SK-N-SH (cell line): ENCODE measurements around the gene SLC28A3. TPM values are rescaled to one million over a fixed set of nuclear protein-coding genes. Genes with fewer than 3 reads are reported as not detected.

ENCODE experiments used
- CTCF ChIA-PET: fragments of 300-600, 350-600 bp; formaldehyde crosslinking; extraction: SDS; loops from one replicate; lab custom pipeline; 2021; lab: Yijun Ruan, JAX
- POLR2A ChIA-PET: fragments of 350-600 bp; sonication (Branson Sonifier 250); formaldehyde crosslinking; extraction: SDS; loops from one replicate; lab custom pipeline; 2020; ENCODE audit warnings: antibody characterized with exemption, inconsistent platforms; lab: Yijun Ruan, JAX
- DNase-seq: peaks from one replicate; pipeline ENCODE4 v3.0.0; 2012
- H2AFZ ChIP-seq: fragments of 200-600 bp; sonication (generic); 2 replicates; pipeline ENCODE4 v1.8.1; 2016; ENCODE audit warnings: antibody characterized with exemption, mild to moderate bottlenecking, low read depth
- H3F3A ChIP-seq: fragments of 200-600 bp; sonication (generic); replicated peaks from 2 replicates; pipeline ENCODE3; 2016; ENCODE audit warnings: antibody characterized with exemption, mild to moderate bottlenecking; ENCODE audit not compliant: insufficient read depth
- H3K27ac ChIP-seq, 2 experiments: fragments of 200-500 bp in 1 of 2; fragments of 200-600 bp in 1 of 2; sonication (Bioruptor generic) in 1 of 2; sonication (generic), shearing (Covaris generic) in 1 of 2; 2 replicates each; pipeline versions ENCODE4 v1.5.1 to v1.6.1; 2014 to 2016; ENCODE audit warnings: low read depth in 2 of 2, inconsistent platforms in 1 of 2, low read length in 1 of 2, mild to moderate bottlenecking in 1 of 2, mixed read lengths in 1 of 2
- H3K27me3 ChIP-seq: fragments of 200-600 bp; sonication (generic), shearing (Covaris generic); 2 replicates; pipeline ENCODE4 v1.6.1; 2016; ENCODE audit warnings: mixed run types; ENCODE audit not compliant: insufficient read depth
- H3K36me3 ChIP-seq, 2 experiments: fragments of 200-500 bp in 1 of 2; fragments of 200-600 bp in 1 of 2; sonication (Bioruptor generic) in 1 of 2; sonication (generic) in 1 of 2; replicated peaks in 1 of 2; 2 replicates each; pipeline versions ENCODE3 to v1.5.1; 2014 to 2016; ENCODE audit warnings: low read length in 1 of 2, mild to moderate bottlenecking in 1 of 2; ENCODE audit not compliant: insufficient read depth in 2 of 2, control insufficient read depth in 1 of 2
- H3K4me1 ChIP-seq, 2 experiments: fragments of 200-500 bp in 1 of 2; fragments of 200-600 bp in 1 of 2; sonication (Bioruptor generic) in 1 of 2; sonication (generic), shearing (Covaris generic) in 1 of 2; 2 replicates each; pipeline versions ENCODE4 v1.5.1 to v1.6.1; 2014 to 2016; ENCODE audit warnings: low read depth in 1 of 2, low read length in 1 of 2, mixed run types in 1 of 2; ENCODE audit not compliant: insufficient read depth in 2 of 2, control insufficient read depth in 1 of 2
- H3K4me2 ChIP-seq: fragments of 200-600 bp; sonication (generic), shearing (Covaris generic); 2 replicates; pipeline ENCODE4 v1.6.1; 2017; ENCODE audit warnings: mixed run types
- H3K4me3 ChIP-seq, 2 experiments: fragments of 200-500 bp in 1 of 2; fragments of 200-600 bp in 1 of 2; sonication (Bioruptor generic) in 1 of 2; sonication (generic), shearing (Covaris generic) in 1 of 2; 2 replicates each; pipeline versions ENCODE4 v1.5.1 to v1.8.1; 2014 to 2016; ENCODE audit warnings: low read depth in 2 of 2, inconsistent platforms in 1 of 2, low read length in 1 of 2, mild to moderate bottlenecking in 1 of 2, mixed read lengths in 1 of 2, moderate library complexity in 1 of 2
- H3K79me2 ChIP-seq: fragments of 200-600 bp; sonication (generic); 2 replicates; pipeline ENCODE4 v1.8.1; 2017; ENCODE audit warnings: mild to moderate bottlenecking; ENCODE audit not compliant: insufficient read depth
- H3K9ac ChIP-seq: fragments of 200-600 bp; sonication (generic); 2 replicates; pipeline ENCODE4 v1.6.1; 2017; ENCODE audit warnings: mixed run types
- H3K9me2 ChIP-seq: fragments of 200-600 bp; sonication (generic); 2 replicates; pipeline ENCODE4 v1.6.1; 2017; ENCODE audit warnings: mixed run types
- H3K9me3 ChIP-seq: fragments of 200-600 bp; sonication (generic); 2 replicates; pipeline ENCODE4 v1.6.1; 2017; ENCODE audit warnings: mixed run types, mild to moderate bottlenecking, moderate library complexity
- H4K20me1 ChIP-seq: fragments of 200-600 bp; sonication (generic); 2 replicates; pipeline ENCODE4 v1.6.1; 2017; ENCODE audit warnings: mild to moderate bottlenecking, mixed run types; ENCODE audit not compliant: insufficient read depth
- CHD2 ChIP-seq: fragments of 150-350 bp; IDR thresholded peaks from 2 replicates; pipeline ENCODE4 v1.6.1; 2018; ENCODE audit warnings: low read length; ENCODE audit not compliant: partially characterized antibody
- FOXJ3 ChIP-seq: sonication (generic); formaldehyde crosslinking; IDR thresholded peaks from 2 replicates; pipeline ENCODE4 v1.5.1; 2020; ENCODE audit warnings: mild to moderate bottlenecking, missing genetic modification reagents
- GATA2 ChIP-seq: sonication (generic); formaldehyde crosslinking; IDR thresholded peaks from 2 replicates; pipeline ENCODE4 v1.5.0; 2020; ENCODE audit warnings: mild to moderate bottlenecking, missing genetic modification reagents
- IRF3 ChIP-seq: fragments of 150-350 bp; IDR thresholded peaks from 2 replicates; pipeline ENCODE4 v1.6.1; 2016; ENCODE audit warnings: mild to moderate bottlenecking, low read depth, low read length
- MXI1 ChIP-seq: IDR thresholded peaks from 2 replicates; pipeline ENCODE4 v1.6.1; 2012; ENCODE audit warnings: mild to moderate bottlenecking, low read depth, low read length, improper control_type of control experiment
- NRF1 ChIP-seq: IDR thresholded peaks from 2 replicates; pipeline ENCODE4 v1.6.1; 2012; ENCODE audit warnings: low read depth, mild to moderate bottlenecking, low read length
- POLR2AphosphoS5 ChIP-seq: IDR thresholded peaks from 2 replicates; pipeline ENCODE4 v1.6.1; 2012; ENCODE audit warnings: low read depth, low read length
- RXRA ChIP-seq: IDR thresholded peaks from 2 replicates; pipeline ENCODE4 v1.4.0; 2012; ENCODE audit warnings: low read depth, mild to moderate bottlenecking, borderline replicate concordance
- SMC3 ChIP-seq: IDR thresholded peaks from 2 replicates; pipeline ENCODE4 v1.6.1; 2012; ENCODE audit warnings: low read depth, low read length, improper control_type of control experiment
- TCF12 ChIP-seq: IDR thresholded peaks from 2 replicates; pipeline ENCODE4 v1.4.0; 2012
- TEAD4 ChIP-seq: IDR thresholded peaks from 2 replicates; pipeline ENCODE4 v1.4.0; 2012; ENCODE audit warnings: mild to moderate bottlenecking, borderline replicate concordance; ENCODE audit not compliant: insufficient read depth
- WGBS: methylation state at CpG from one replicate; pipeline ENCODE4 v1.1.6; 2017; ENCODE audit warnings: low lambda C conversion rate; 5-methylcytosine and 5-hydroxymethylcytosine counted together
- polyA plus RNA-seq, 3 experiments: library from polyadenylated mRNA; depleted of rRNA; stranded (reverse); fragments of >200 nt; gene quantifications; 2 replicates each; pipeline ENCODE4 v1.2.3, GENCODE V29; 2012

The SLC28A3 gene
- polyA plus RNA-seq, 1 of the 3 experiments (the other 2 are of a cell fraction) = 0.23 TPM

DNA sequence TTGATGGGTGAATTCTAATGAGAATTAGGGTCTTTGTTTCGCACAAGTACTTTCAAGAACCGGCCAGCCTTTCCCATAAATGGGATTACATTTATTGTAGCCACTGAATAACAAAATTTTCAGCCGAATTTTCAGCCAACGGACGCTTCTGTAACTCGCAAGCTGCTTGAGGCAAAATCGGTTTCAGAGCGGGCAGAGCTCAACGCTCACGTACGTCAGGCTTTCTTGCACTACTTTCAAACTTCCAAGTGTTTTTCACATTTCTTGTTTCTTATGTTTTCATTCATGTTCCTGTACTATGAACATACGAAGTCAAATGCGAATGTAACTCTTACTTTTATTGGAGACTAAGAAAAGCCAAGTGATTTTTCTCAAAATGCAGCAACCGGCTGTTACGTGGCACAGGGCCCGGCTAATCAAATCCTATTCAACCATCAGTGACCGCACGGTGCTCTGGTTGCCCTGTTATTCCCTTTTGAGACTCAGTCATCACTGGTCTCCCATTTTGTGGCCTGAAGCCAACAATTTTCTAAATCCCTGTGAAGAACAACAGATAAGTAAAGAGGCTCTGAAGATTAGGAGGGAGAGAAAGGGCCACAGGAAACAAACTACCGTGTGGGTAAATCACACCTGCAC is 68.5 kb downstream of the SLC28A3 start:
- H3K9ac ChIP-seq = no peak overlapping the region
- H3K27me3 ChIP-seq = no peaks in the 10 kb centered on the region
- no peaks in the 10 kb centered on the region for H3K9me2 ChIP-seq
- DNase-seq = no peak
- H3K4me1 ChIP-seq = peaks cover 0 to 7% of the 10 kb centered on the region in 2 experiments; a peak in 1 of 4 replicates
- no peaks in the 10 kb centered on the region for H4K20me1 ChIP-seq
- H3K79me2 ChIP-seq = no peaks in the 10 kb centered on the region
- TF ChIP-seq GATA2 (CRISPR knock-in tag) (no peak), SMC3 (no peak), RXRA (no peak), FOXJ3 (CRISPR knock-in tag) (no peak), IRF3 (no peak), TCF12 (no peak), POLR2AphosphoS5 (no peak), TEAD4 (no peak), CHD2 (no peak), NRF1 (no peak)
- no peaks in the 10 kb centered on the region for H3F3A ChIP-seq
- ChIA-PET POLR2A (no interaction called here), CTCF (interaction anchor here (0.7 to 3.3 kb wide), 2 partner anchors 12 to 24 kb away, joined by 3 to 18 read pairs; no protein-coding TSS in a partner anchor)
- H3K9me3 ChIP-seq = no peaks in the 10 kb centered on the region
- no peak overlapping the region for H3K27ac ChIP-seq
- peak overlapping the region in 1 of 2 experiments; percentile 31; a peak in 2 of 4 replicates for H3K4me3 ChIP-seq
- H3K36me3 ChIP-seq = no peaks in the 10 kb centered on the region
- peak overlapping the region; percentile 74; the same call in 1 of the 2 replicates for H2AFZ ChIP-seq
- H3K4me2 ChIP-seq = no peak overlapping the region
- WGBS = 82% methylated on average over 19 of the region's 19 CpGs

DNA sequence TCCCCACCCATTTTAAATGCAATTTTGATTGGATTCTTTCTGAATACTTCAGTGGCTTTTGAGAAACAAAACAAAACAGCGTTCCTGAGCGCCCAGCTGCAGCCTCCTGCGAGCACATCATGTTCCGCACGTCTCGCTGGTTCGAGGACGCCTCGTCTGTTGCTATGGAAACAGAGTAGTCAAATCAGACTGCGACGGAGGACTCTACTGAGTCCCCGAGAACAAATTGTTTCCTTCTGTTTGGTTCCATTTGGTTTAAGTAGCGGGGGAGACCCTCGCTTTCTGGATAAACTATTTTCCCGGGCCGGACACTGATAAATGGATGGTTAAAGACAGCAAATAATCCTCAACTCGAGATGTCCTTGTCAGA is 69.0 kb downstream of the SLC28A3 start:
- H3K4me2 ChIP-seq = no peak overlapping the region
- WGBS = 34% methylated on average over 17 of the region's 17 CpGs

More for the DNA sequence above, 69.0 kb downstream of the SLC28A3 start:
- peaks cover 0 to 7% of the 10 kb centered on the region in 2 experiments; a peak in 1 of 4 replicates for H3K4me1 ChIP-seq
- no peaks in the 10 kb centered on the region for H3K79me2 ChIP-seq
- H3K36me3 ChIP-seq = no peaks in the 10 kb centered on the region
- peak overlapping the region; percentile 74; the same call in 1 of the 2 replicates for H2AFZ ChIP-seq
- no peaks in the 10 kb centered on the region for H4K20me1 ChIP-seq
- peak overlapping the region in 1 of 2 experiments; percentile 31; a peak in 2 of 4 replicates for H3K4me3 ChIP-seq
- no peak overlapping the region for H3K9ac ChIP-seq
- peak; percentile 56 for DNase-seq
- TF ChIP-seq MXI1 = peak; percentile 78
- no peak for TF ChIP-seq GATA2 (CRISPR knock-in tag)
- H3K9me2 ChIP-seq = no peaks in the 10 kb centered on the region
- H3F3A ChIP-seq = no peaks in the 10 kb centered on the region
- CTCF ChIA-PET = interaction anchor here (3.3 kb wide), 1 partner anchor 11 kb away, joined by 18 read pairs; no protein-coding TSS in a partner anchor
- no peak overlapping the region for H3K27ac ChIP-seq
- H3K27me3 ChIP-seq = no peaks in the 10 kb centered on the region
- no peaks in the 10 kb centered on the region for H3K9me3 ChIP-seq
- POLR2A ChIA-PET = no interaction called here
